HepG2 (cell line): Measurements from ENCODE around the gene KIAA1191. TPM values are rescaled to one million over a fixed set of nuclear protein-coding genes. Genes with fewer than 3 reads are reported as not detected.

Experiments used
- AGO1 ChIP-seq: fragments of 200-400 bp; formaldehyde crosslinking; IDR thresholded peaks from 2 replicates; pipeline ENCODE4 v1.6.1; 2017; ENCODE audit warnings: mild to moderate bottlenecking, low read depth, low read length, moderate library complexity; ENCODE audit not compliant: poor library complexity, severe bottlenecking
- CBFB ChIP-seq: sonication (generic); formaldehyde crosslinking; IDR thresholded peaks from 2 replicates; pipeline ENCODE4 v1.4.0; 2020; ENCODE audit warnings: missing genetic modification reagents
- CERS6 ChIP-seq: sonication (generic); formaldehyde crosslinking; IDR thresholded peaks from 2 replicates; pipeline ENCODE4 v1.5.0; 2020; ENCODE audit warnings: missing genetic modification reagents
- CHD2 ChIP-seq: IDR thresholded peaks from 2 replicates; pipeline ENCODE4 v1.6.1; 2011; ENCODE audit warnings: low read depth, low read length, improper control_type of control experiment
- ESRRA ChIP-seq: sonication (generic); formaldehyde crosslinking; IDR thresholded peaks from 2 replicates; pipeline ENCODE4 v1.5.1; 2020; ENCODE audit warnings: mild to moderate bottlenecking, low read depth, missing genetic modification reagents
- FOXA3 ChIP-seq: IDR thresholded peaks from 2 replicates; pipeline ENCODE4 v1.6.1; 2016; ENCODE audit warnings: missing genetic modification reagents, missing compliant biosample characterization
- HMG20B ChIP-seq: conservative IDR thresholded peaks from 2 replicates; pipeline ENCODE4 v1.6.1; 2016; ENCODE audit warnings: missing genetic modification reagents, missing compliant biosample characterization
- MYC ChIP-seq: sonication (generic); formaldehyde crosslinking; IDR thresholded peaks from 2 replicates; pipeline ENCODE4 v1.9.0; 2021; ENCODE audit warnings: missing genetic modification reagents, borderline replicate concordance
- NR2F2 ChIP-seq: IDR thresholded peaks from 2 replicates; pipeline ENCODE4 v1.6.1; 2012; ENCODE audit warnings: low read depth, inconsistent platforms, borderline replicate concordance
- PRPF4 ChIP-seq: fragments of 200-400 bp; formaldehyde crosslinking; IDR thresholded peaks from 2 replicates; pipeline ENCODE4 v1.6.1; 2016; ENCODE audit warnings: low read length, low read depth; ENCODE audit not compliant: poor library complexity, severe bottlenecking
- TOE1 ChIP-seq: sonication (generic); formaldehyde crosslinking; IDR thresholded peaks from 2 replicates; pipeline ENCODE4 v1.4.0; 2020; ENCODE audit warnings: mild to moderate bottlenecking, missing genetic modification reagents
- YEATS4 ChIP-seq: sonication (generic); formaldehyde crosslinking; IDR thresholded peaks from 2 replicates; pipeline ENCODE4 v1.4.0; 2020; ENCODE audit warnings: missing genetic modification reagents, borderline replicate concordance
- ZC3H4 ChIP-seq: sonication (generic); formaldehyde crosslinking; IDR thresholded peaks from 2 replicates; pipeline ENCODE4 v1.4.0; 2020; ENCODE audit warnings: missing genetic modification reagents, borderline replicate concordance
- ZFAT ChIP-seq: sonication (generic); formaldehyde crosslinking; conservative IDR thresholded peaks from 2 replicates; pipeline ENCODE4 v1.8.1; 2023; ENCODE audit warnings: missing genetic modification reagents, inconsistent platforms
- ZHX2 ChIP-seq, 2 experiments: sonication (generic) in 1 of 2; formaldehyde crosslinking in 1 of 2; IDR thresholded peaks; 2 replicates each; pipeline versions ENCODE4 v1.6.1 to v1.9.0; 2014 to 2022; ENCODE audit warnings: antibody characterized with exemption in 1 of 2, borderline replicate concordance in 1 of 2, inconsistent platforms in 1 of 2, low read depth in 1 of 2, missing genetic modification reagents in 1 of 2
- ZNF124 ChIP-seq: sonication (generic); formaldehyde crosslinking; IDR thresholded peaks from 2 replicates; pipeline ENCODE4 v1.4.0; 2020; ENCODE audit warnings: missing genetic modification reagents
- ZNF280B ChIP-seq: sonication (generic); formaldehyde crosslinking; IDR thresholded peaks from 2 replicates; pipeline ENCODE4 v1.5.0; 2020; ENCODE audit warnings: missing genetic modification reagents, mild to moderate bottlenecking, borderline replicate concordance
- ZNF33B ChIP-seq: sonication (generic); formaldehyde crosslinking; IDR thresholded peaks from 2 replicates; pipeline ENCODE4 v1.5.1; 2020; ENCODE audit warnings: mild to moderate bottlenecking, missing genetic modification reagents
- ZNF761 ChIP-seq: sonication (generic); formaldehyde crosslinking; conservative IDR thresholded peaks from 2 replicates; pipeline ENCODE4 v1.4.0; 2020; ENCODE audit warnings: mild to moderate bottlenecking, missing genetic modification reagents
- polyA plus RNA-seq, 8 experiments: library from polyadenylated mRNA; depleted of rRNA in 3 of 8; stranded (reverse) in 7 of 8; unstranded in 1 of 8; fragments of >200 nt; fragmentation: Illumina TruSeq in 4 of 8; extraction: Trizol in 4 of 8; gene quantifications; 2 replicates each; pipeline versions ENCODE4 v1.2.1 to v1.2.3, GENCODE V29; 2011 to 2016; ENCODE audit warnings: low read depth in 4 of 8, missing spikeins in 1 of 8, mixed read lengths in 1 of 8; ENCODE audit not compliant: insufficient read depth in 1 of 8
- total RNA-seq, 5 experiments: library from RNA; depleted of rRNA; stranded (reverse); fragments of >200 nt; fragmentation: Illumina TruSeq; extraction: Trizol; gene quantifications; 2 replicates each; pipeline ENCODE4 v1.2.3, GENCODE V29; 2016; ENCODE audit warnings: low read depth in 1 of 5

The KIAA1191 gene
- total and polyA plus RNA-seq, 2 of the 13 experiments (the other 11 are each of a cell fraction or from before 2014, with no cell fraction given), result 63.6 to 103 TPM

- TF ChIP-seq ZHX2 (IDR thresholded peaks at IDR 0.05; ENCODE audit: low read depth) (peak; percentile 71; the same call in 1 of the 2 replicates), ZHX2 (CRISPR knock-in tag; IDR thresholded peaks at IDR 0.05; ENCODE audit: borderline replicate concordance) (peak; percentile 42; the same call in 1 of the 2 replicates), YEATS4 (CRISPR knock-in tag) (peak; percentile 88), FOXA3 (peak; percentile 39; the same call in 1 of the 2 replicates), PRPF4 (no peak), CERS6 (CRISPR knock-in tag) (no peak), ZFAT (CRISPR knock-in tag) (no peak), TOE1 (CRISPR knock-in tag) (no peak), ZNF761 (CRISPR knock-in tag) (peak; percentile 81; the same call in 1 of the 2 replicates), CHD2 (peak; percentile 95), HMG20B (CRISPR knock-in tag) (no peak; the same call in 1 of the 2 replicates), ZNF280B (CRISPR knock-in tag) (peak; percentile 91), AGO1 (no peak), ZC3H4 (CRISPR knock-in tag) (peak; percentile 8), ZNF124 (CRISPR knock-in tag) (peak; percentile 20), MYC (CRISPR knock-in tag) (peak; percentile 100), ESRRA (CRISPR knock-in tag) (peak; percentile 98), CBFB (CRISPR knock-in tag) (peak; percentile 42; the same call in 1 of the 2 replicates), ZNF33B (0 out of 2 replicates have a peak, but pooled peaks have one; percentile 41), NR2F2 (peak; percentile 56; the same call in 1 of the 2 replicates)
Measured at GRCh38 chr5:176388444-176389134, 27.0 kb upstream of the KIAA1191 start, which contains the start of the genes HIGD2A and NOP16 (continued).
